ENCODE results near the gene STX5.
"Not testable (repeated sequence)": the region's sequence is repeated elsewhere in the genome, so short reads cannot be mapped to it uniquely, and the experiment has no call there.

The STX5 gene

GRCh38 chr11:62786318-62787004 lies 45.4 kb downstream of the STX5 start:
- peak; percentile 72 to 77 for DNase-seq (ENCODE audit: low read depth in 1 of 2, low spot score in 1 of 2)

- no peak for DNase-seq (ENCODE audit: low read depth in 1 of 2, low spot score in 1 of 2)
These were observed 49.1 kb downstream of the STX5 start for GRCh38 chr11:62782753-62783152.

- no peak for DNase-seq (ENCODE audit: low read depth in 1 of 2, low spot score in 1 of 2)
These were observed 53.4 kb downstream of the STX5 start for GRCh38 chr11:62778441-62778840.

- DNase-seq (ENCODE audit: low read depth in 1 of 2, low spot score in 1 of 2) = no peak
These were observed 54.5 kb downstream of the STX5 start for GRCh38 chr11:62777389-62777788.

GRCh38 chr11:62775646-62776045 lies 56.2 kb downstream of the STX5 start:
- DNase-seq (ENCODE audit: low read depth in 1 of 2, low spot score in 1 of 2) = no peak

GRCh38 chr11:62774407-62774806 lies 57.4 kb downstream of the STX5 start:
- no peak for DNase-seq (ENCODE audit: low read depth in 1 of 2, low spot score in 1 of 2)

- peak; percentile 83 to 86 for DNase-seq (ENCODE audit: low read depth in 1 of 2, low spot score in 1 of 2)
These were observed 60.5 kb downstream of the STX5 start, which contains the start of gene TAF6L for GRCh38 chr11:62771144-62772021. TSS of gene TAF6L (plus strand) at chr11:62771396. CDS start at chr11:62775784, 4,388 bp downstream.

GRCh38 chr11:62770778-62771143 lies 61.1 kb downstream of the STX5 start:
- DNase-seq (ENCODE audit: low read depth in 1 of 2, low spot score in 1 of 2) = no peak

GRCh38 chr11:62760867-62761227 lies 71.0 kb downstream of the STX5 start:
- DNase-seq (ENCODE audit: low read depth in 1 of 2, low spot score in 1 of 2) = not testable (repeated sequence)

GRCh38 chr11:62757846-62758788 lies 73.7 kb downstream of the STX5 start:
- DNase-seq (ENCODE audit: low read depth in 1 of 2, low spot score in 1 of 2) = no peak

All from stimulated activated CD4-positive, alpha-beta T cell treated with anti-CD3 and anti-CD28 coated beads, Interleukin-15, amount 100 ng/mL, for 1 hour (primary cell).